CD1c-positive myeloid dendritic cell (primary cell): ENCODE measurements around the gene MIEF1.

Experiments
- DNase-seq: peaks from one replicate; pipeline ENCODE4 v3.0.0-alpha.2; 2016; ENCODE audit errors: extremely low spot score

Gene MIEF1

DNA sequence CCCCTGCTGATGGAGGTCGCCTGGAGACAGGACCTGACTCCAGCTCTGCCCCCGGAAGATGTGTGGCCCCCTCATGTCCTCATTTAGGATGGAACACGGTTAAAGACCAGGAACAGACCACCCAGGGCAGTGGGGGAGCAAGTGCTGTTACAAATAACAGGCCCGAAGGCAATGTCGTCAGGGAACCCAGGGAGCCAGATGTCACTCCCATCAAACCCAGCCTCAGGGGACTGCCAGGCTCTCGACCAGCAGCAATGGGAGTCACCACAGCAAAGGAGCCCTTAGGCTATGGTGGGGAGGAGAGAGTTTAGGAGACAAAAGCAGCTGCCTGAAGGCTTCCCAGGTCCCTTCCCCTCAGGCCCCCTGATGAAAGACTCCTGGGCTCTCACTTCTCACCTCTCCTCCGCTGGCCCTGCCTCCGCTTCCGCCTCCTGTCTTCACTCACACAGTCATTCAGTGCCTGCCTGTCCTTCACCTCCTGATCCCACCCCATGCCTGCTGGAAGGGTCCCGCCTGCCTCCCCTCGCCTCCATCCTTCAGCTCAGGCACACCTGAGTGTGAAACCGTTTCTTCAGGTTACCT is 26.1 kb downstream of the MIEF1 start:
- DNase-seq: no peak

- DNase-seq: peak; percentile 94
Measured at GRCh38 chr22:39528681-39529486, 26.8 kb downstream of the MIEF1 start.

DNA sequence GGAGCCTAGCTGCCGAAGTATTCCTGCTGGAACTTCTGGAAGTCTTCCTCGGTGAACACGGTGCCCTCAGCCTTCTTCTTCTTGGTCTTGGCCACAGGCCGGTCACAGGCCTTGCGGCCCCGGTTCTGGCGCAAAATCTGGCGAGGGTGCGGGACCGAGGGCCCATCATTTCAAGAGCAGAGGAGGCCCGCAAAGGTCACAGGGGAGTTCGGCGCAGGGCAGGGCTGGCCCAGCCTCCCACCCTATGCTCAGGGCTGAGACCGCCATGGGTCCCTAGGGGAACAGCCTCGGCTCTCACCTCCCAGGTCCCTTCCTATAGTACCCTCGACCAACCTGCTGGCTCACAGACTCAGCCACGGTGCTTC is 27.4 kb downstream of the MIEF1 start:
- no peak for DNase-seq

- peak; percentile 56 for DNase-seq
Measured at GRCh38 chr22:39530116-39530515, 28.0 kb downstream of the MIEF1 start.

DNA sequence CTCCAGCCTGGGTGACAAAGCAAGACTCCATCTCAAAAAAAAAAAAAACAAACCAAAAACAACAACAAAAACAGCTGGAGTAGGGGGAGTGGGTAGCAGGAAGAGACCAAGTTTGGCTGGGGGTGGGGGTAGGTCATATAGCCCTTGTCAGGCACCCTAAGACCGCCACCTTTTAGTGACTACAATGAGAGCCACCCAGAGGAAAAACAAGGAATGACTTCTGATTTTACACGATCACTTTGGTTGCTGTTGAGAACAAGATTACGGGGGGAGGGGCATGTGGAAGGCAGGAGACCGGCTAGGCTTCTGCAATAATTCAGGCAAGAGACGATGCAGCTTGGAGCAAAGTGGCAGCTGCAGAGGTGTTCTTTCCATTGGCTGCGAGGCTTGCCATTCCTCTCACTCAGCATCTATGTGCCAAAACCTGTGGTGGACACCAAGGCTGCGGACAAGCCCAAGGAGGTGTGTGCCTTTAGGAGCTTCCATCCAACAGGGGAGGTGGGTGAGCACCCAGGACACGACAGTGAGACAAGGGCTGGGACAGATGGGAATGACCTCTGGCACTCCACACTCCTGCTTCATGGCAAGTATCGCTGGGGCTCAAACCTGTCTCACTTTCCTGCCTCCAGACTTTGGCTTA is 28.7 kb downstream of the MIEF1 start:
- DNase-seq: peak; percentile 54

DNA sequence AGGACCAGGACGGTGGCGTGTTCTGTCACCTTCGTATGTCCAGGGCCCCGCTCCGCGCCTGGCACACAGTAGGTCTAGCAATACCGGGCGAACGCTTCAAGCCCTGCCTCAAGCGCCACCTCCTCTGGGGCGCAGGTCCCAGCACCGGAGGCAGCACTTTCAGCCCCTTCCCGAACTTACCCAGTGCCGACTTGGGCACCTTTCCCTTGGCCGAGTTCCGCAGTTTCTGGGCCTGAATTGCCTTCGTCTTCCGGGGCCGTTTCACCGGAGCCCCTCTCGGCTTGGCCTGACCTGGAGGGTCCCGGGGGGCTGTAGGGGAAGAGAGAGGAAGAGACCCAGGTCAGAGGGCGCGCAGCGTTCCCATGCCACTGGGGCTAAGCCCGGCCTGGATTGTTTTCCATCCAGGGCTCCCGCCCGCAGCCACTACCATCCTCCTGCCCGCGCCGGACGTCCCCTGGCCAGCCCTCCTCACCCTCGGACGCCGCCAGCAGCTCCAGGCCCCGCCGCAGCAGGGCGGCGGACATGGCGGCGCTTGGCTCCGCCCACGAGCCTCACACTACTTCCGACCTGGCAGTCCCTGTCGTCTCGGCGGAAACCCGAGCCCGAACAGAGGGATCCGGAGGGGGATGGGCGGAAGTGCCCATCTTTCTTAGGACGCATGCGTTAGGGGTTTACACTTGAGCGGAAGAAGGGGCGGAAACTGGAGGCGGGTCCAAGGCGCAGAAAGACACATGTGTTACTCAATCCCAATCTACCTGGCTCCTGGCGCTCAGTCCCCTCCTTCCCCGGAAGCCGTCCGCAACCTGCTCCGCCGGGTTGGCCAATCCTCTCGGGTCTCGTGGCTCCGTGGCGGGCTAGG is 30.4 kb downstream of the MIEF1 start, which contains the start of gene RPS19BP1:
Gene RPS19BP1 (minus strand): TSS at position 534 of the 859 bp plus-strand sequence. CDS start 10 bp downstream, at position 524.
- DNase-seq: peak; percentile 98

- no peak for DNase-seq
Measured at GRCh38 chr22:39534092-39534506, 32.0 kb downstream of the MIEF1 start.

- peak; percentile 76 for DNase-seq
Measured at GRCh38 chr22:39534591-39535356, 32.7 kb downstream of the MIEF1 start.

DNA sequence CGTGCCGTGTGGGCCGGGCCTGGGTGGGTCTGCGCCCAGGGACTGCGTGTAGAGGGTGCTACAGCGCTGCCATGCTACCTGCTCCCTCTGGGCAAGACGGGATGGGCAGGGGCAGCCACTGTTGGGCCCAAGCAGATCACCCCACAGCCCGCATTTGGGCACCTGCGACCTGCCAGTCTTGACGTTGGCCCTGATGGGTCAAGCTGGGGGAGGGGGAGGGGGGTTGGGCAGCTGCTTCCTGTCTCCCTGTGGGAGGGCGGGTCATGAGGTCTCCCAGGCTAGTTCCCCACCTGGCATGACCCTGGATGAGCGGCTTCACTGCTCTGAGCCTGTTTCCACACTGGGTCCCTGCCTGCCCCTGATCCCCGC is 33.3 kb downstream of the MIEF1 start:
- DNase-seq: no peak

- DNase-seq: no peak
Measured at GRCh38 chr22:39535831-39536449, 33.9 kb downstream of the MIEF1 start.

GRCh38 chr22:39536711-39537110 is 34.6 kb downstream of the MIEF1 start:
- DNase-seq: no peak

GRCh38 chr22:39537975-39538374 is 35.9 kb downstream of the MIEF1 start:
- no peak for DNase-seq

DNA sequence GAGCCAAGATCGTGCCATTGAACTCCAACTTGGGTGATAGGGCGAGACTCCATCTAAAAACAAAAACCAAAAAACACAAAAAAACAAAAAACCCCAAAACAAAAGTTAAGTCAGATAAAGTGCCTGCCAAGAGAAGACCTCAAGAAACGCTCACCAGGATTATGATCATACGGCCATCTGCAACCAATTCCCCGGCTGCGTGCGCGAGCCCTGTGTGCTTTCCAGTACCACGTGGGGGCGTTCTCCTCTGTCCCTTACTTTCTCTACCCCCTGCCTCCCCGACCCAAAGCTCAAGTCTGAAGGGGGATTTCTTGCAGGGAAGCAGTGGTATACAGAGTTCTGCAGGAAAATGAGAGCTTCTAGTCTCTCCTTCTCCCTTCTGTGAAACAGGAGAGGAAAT is 41.0 kb downstream of the MIEF1 start:
- DNase-seq: no peak

GRCh38 chr22:39545386-39546365 is 43.6 kb downstream of the MIEF1 start:
- DNase-seq: peak; percentile 58

GRCh38 chr22:39546889-39547586 is 44.9 kb downstream of the MIEF1 start:
- DNase-seq: no peak

DNA sequence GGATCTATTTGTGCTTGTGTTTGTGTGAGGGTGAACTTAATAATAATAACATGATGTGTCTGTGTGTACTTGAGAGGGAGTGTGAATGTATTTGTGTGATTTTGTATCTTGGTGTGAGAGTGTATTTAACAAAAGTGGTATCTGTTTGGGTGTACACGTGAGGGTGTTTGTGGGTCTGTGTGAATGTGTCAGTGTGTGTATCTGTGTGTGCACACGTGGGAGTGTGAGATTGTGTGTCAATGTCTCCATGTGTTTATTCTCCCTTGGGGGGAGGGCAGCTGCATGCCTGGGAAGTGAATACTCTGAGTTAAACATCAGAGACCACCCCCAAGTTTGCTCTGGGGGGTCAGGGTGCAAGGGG is 45.5 kb downstream of the MIEF1 start:
- no peak for DNase-seq

DNA sequence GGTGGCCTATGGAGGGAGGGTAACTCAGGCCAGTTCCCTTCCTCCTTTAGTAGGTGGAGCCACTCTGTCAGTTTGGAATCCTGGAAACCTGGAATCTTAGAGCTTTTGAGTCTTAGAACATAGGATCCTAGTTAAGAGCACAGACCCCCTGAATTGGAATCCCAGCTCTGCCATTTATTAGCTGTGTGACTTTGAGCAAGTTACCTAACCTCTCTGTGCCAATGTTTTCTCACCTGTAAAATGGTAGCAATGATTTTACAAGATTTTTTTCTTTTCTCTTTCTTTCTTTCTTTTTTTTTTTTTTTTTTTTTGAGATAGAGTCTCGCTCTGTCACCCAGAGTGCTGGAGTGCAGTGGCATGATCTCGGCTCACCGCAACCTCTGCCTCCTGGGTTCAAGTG is 51.3 kb downstream of the MIEF1 start:
- DNase-seq: no peak

DNA sequence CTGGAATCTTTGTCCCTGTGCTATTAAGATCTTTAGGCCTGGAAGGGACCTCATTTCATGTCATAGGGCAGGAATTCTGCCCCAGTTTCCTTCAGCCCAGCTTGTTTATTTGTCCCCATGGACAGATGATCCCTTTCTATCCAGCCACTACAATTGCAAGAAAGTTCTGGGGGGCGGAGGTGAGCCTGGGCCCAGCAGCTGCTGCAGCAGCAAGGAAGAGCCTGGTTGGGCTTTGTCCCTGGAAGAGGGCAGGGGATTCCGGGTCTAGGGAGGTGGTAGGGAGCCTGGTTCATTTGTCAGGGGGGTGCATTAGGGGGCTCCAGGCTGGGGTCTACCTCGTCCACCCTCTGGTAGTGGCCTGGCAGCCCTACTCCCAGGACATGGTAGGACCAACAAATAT is 52.1 kb downstream of the MIEF1 start:
- DNase-seq: no peak
